Neural cell (in vitro differentiated cells): ENCODE data around the gene SELP.

Source experiments
- EZH2 ChIP-seq: fragments of 200-600, 300-800 bp; shearing (Covaris generic), sonication (generic); IDR thresholded peaks from 2 replicates; pipeline ENCODE4 v1.6.1; 2014; ENCODE audit warnings: antibody characterized with exemption, low read length, borderline replicate concordance, mild to moderate bottlenecking; ENCODE audit not compliant: insufficient read depth, poor library complexity, severe bottlenecking
- MXI1 ChIP-seq: fragments of 450-650 bp; conservative IDR thresholded peaks from 2 replicates; pipeline ENCODE4 v1.6.1; 2014; ENCODE audit warnings: antibody characterized with exemption, mild to moderate bottlenecking; ENCODE audit not compliant: poor library complexity, severe bottlenecking
- RAD21 ChIP-seq: fragments of 450-650 bp; conservative IDR thresholded peaks from 2 replicates; pipeline ENCODE4 v1.6.1; 2014; ENCODE audit warnings: antibody characterized with exemption, mild to moderate bottlenecking, moderate library complexity
- TAF1 ChIP-seq: IDR thresholded peaks from 2 replicates; pipeline ENCODE4 v1.6.1; 2012; ENCODE audit warnings: low read depth
- TF ChIP-seq, protein P1 (sequence below): fragments of 450-650 bp; IDR thresholded peaks from 2 replicates; pipeline ENCODE4 v1.5.1; 2014; ENCODE audit warnings: antibody characterized with exemption, mild to moderate bottlenecking, moderate library complexity; ENCODE audit not compliant: poor library complexity, severe bottlenecking
- TF ChIP-seq, protein P2 (sequence below): IDR thresholded peaks from 2 replicates; pipeline ENCODE4 v1.6.1; 2012; ENCODE audit warnings: borderline replicate concordance

DNA sequence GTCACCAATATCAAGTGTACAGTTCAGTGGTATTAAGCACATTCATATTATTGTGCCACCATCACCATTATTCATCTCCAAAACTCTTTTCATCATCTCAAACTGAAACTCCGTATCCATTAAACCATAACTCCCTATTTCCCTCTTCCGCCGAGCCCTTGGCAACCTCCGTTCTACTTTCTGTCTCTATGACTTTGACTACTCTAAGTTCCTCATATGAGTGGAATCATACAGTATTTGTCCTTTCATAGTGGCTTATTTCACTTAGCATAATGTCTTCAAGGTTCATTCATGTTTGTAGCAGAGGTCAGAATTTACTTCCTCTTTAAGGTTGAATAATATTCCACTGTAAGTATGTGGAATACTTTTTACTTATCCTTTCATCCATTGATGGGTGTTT lies 21.7 kb downstream of the SELP start:
- TF ChIP-seq EZH2 (no peak), MXI1 (no peak), TAF1 (no peak), RAD21 (no peak)
- TF ChIP-seq, protein P1, sequence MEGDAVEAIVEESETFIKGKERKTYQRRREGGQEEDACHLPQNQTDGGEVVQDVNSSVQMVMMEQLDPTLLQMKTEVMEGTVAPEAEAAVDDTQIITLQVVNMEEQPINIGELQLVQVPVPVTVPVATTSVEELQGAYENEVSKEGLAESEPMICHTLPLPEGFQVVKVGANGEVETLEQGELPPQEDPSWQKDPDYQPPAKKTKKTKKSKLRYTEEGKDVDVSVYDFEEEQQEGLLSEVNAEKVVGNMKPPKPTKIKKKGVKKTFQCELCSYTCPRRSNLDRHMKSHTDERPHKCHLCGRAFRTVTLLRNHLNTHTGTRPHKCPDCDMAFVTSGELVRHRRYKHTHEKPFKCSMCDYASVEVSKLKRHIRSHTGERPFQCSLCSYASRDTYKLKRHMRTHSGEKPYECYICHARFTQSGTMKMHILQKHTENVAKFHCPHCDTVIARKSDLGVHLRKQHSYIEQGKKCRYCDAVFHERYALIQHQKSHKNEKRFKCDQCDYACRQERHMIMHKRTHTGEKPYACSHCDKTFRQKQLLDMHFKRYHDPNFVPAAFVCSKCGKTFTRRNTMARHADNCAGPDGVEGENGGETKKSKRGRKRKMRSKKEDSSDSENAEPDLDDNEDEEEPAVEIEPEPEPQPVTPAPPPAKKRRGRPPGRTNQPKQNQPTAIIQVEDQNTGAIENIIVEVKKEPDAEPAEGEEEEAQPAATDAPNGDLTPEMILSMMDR: no peak
- TF ChIP-seq, protein P2, sequence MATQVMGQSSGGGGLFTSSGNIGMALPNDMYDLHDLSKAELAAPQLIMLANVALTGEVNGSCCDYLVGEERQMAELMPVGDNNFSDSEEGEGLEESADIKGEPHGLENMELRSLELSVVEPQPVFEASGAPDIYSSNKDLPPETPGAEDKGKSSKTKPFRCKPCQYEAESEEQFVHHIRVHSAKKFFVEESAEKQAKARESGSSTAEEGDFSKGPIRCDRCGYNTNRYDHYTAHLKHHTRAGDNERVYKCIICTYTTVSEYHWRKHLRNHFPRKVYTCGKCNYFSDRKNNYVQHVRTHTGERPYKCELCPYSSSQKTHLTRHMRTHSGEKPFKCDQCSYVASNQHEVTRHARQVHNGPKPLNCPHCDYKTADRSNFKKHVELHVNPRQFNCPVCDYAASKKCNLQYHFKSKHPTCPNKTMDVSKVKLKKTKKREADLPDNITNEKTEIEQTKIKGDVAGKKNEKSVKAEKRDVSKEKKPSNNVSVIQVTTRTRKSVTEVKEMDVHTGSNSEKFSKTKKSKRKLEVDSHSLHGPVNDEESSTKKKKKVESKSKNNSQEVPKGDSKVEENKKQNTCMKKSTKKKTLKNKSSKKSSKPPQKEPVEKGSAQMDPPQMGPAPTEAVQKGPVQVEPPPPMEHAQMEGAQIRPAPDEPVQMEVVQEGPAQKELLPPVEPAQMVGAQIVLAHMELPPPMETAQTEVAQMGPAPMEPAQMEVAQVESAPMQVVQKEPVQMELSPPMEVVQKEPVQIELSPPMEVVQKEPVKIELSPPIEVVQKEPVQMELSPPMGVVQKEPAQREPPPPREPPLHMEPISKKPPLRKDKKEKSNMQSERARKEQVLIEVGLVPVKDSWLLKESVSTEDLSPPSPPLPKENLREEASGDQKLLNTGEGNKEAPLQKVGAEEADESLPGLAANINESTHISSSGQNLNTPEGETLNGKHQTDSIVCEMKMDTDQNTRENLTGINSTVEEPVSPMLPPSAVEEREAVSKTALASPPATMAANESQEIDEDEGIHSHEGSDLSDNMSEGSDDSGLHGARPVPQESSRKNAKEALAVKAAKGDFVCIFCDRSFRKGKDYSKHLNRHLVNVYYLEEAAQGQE: no peak
